NCI-H526 treated with DMSO at 0.1 percent for 48 hours (cell line): ENCODE measurements around the gene CLEC4F.
A peak's percentile ranks its signal among the peaks of the same experiment; 100 is the strongest.

Source experiments
- DNase-seq: peaks from one replicate; lab custom pipeline; 2025; lab: John Stamatoyannopoulos, UW

The CLEC4F gene

GRCh38 chr2:70785137-70785911, 35.1 kb downstream of the CLEC4F start:
- DNase-seq, result peak; percentile 19

- no peak for DNase-seq
Observed at GRCh38 chr2:70784320-70784719, 36.1 kb downstream of the CLEC4F start.

GRCh38 chr2:70779911-70780545, 40.4 kb downstream of the CLEC4F start:
- DNase-seq, result no peak

GRCh38 chr2:70779491-70779890, 40.9 kb downstream of the CLEC4F start:
- DNase-seq, result no peak

- no peak for DNase-seq
Observed at GRCh38 chr2:70778676-70779075, 41.7 kb downstream of the CLEC4F start.

GRCh38 chr2:70777450-70777849, 42.9 kb downstream of the CLEC4F start:
- DNase-seq, result no peak

GRCh38 chr2:70776266-70776665, 44.1 kb downstream of the CLEC4F start:
- DNase-seq, result no peak

GRCh38 chr2:70775141-70775540, 45.3 kb downstream of the CLEC4F start:
- DNase-seq, result no peak

GRCh38 chr2:70772486-70773155, 47.8 kb downstream of the CLEC4F start:
- no peak for DNase-seq

GRCh38 chr2:70771446-70771845, 49.0 kb downstream of the CLEC4F start:
- no peak for DNase-seq

- no peak for DNase-seq
Observed at GRCh38 chr2:70769450-70769849, 50.9 kb downstream of the CLEC4F start.

GRCh38 chr2:70768590-70769085, 51.8 kb downstream of the CLEC4F start:
- no peak for DNase-seq

- DNase-seq, result peak; percentile 73
Observed at GRCh38 chr2:70767699-70768589, 52.5 kb downstream of the CLEC4F start, which contains the start of gene ADD2. ADD2 (minus strand) TSS chr2:70768200; CDS start chr2:70706408, 61,792 bp downstream.

GRCh38 chr2:70767079-70767698, 53.2 kb downstream of the CLEC4F start:
- DNase-seq, result peak; percentile 74

GRCh38 chr2:70766357-70767078, 53.9 kb downstream of the CLEC4F start:
- DNase-seq, result no peak

GRCh38 chr2:70765507-70765906, 54.9 kb downstream of the CLEC4F start:
- DNase-seq, result no peak

GRCh38 chr2:70759446-70759845, 61.0 kb downstream of the CLEC4F start:
- no peak for DNase-seq
